HG03354 (cell line): Measurements from ENCODE around the gene APPBP2.
"Not testable (repeated sequence)": the region's sequence is repeated elsewhere in the genome, so short reads cannot be mapped to it uniquely, and the experiment has no call there.

Experiments
- ATAC-seq: cut with Tn5 transposase; IDR thresholded peaks from one replicate; pipeline ENCODE4 v1.9.1; 2021; ENCODE audit warnings: mild to moderate bottlenecking; ENCODE audit not compliant: unreplicated experiment, poor library complexity, severe bottlenecking

APPBP2 gene

DNA sequence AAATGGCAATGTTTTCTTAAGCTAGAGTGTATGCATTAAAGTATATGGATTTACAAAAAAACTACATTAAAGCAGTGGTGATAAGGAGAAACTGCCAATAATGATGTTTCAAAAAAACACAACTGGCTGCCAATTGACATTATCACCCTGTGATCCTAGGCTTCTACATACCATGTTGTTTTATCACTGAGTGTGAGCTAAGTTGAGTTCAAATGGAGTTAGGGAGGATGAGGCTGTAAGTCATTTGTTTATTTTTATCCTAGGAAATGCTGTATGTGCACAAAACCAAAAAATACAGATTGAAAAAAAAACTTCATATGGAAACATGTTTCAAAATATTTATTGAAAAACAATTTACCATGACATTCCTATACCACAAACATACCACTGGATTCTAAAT, 80.9 kb downstream of the APPBP2 start:
- ATAC-seq, result no peak

DNA sequence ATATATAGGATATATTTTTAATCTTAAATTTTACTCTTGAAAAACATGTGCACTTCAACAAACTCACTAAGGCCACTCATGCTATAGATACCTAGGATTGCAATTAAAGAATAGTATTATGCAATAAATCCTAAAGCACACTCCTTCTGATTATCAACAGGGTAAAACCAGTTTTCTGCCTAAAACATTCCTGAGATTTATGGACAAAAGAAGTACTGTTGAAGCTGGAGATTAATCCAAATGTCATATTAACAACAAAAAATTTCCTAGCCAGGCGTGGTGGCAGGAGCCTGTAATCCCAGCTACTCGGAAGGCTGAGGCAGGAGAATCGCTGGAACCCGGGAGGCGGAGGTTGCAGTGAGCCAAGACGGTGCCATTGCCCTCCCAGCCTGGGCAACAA, 82.3 kb downstream of the APPBP2 start:
- no peak for ATAC-seq

DNA sequence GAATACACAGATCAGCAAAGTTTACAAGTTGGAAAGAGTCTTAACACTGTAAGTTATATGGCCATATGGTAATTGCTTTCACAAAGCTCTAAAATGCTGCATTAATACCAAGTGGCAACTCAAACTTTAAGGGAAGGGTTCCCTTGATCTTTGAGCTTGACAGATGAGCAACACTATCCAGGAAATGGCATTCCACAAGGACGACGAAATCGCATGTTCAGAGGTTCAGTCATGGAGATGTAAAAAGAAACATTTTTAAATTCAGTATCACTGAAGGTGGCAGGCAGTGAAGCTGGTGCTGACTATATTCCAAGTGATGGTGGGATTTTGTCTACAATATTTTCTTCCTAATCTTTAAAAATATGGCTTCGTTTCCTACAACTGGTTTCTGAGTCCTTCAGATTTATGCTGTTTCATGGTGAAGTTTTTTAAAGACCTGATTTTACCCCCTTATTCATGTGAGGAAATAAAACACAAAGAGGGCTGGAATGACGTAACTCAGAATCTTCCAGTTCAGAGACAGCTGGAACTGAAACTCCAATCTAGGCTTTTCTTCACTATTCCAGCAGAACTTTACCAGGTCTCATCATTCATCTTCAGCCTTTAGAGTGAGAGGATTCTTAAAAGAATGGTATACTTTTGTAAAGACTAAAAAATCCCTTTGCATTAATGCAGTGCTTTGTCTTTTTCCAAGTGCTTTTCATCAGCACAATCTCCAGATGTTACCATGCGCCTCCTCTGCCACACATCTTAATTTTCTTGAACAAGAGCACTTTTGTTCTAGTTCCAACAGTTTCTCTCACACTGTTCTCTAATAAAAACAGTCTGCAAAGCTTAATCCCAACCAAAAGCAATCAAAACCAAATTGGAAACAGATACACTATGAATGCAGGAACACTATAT, 83.5 kb downstream of the APPBP2 start:
- ATAC-seq, result no peak

DNA sequence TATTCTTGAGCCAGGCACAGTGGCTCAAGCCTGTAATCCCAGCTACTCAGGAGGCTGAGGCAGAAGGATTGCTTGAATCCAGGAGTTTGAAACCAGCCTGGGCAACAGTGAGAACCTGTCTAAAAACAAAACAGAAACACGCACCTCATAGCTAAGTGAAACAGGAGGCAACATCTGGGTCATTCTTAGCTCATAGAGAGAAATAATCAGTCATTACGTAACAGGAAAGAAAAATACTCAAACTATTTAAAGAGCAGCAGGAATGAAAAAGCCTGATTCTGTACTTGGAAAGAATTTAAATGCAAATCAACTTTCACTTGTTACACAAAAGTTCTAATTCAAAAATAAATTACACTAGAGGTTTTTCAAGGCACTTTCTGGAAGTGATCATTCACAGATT, 86.5 kb downstream of the APPBP2 start:
- no peak for ATAC-seq

DNA sequence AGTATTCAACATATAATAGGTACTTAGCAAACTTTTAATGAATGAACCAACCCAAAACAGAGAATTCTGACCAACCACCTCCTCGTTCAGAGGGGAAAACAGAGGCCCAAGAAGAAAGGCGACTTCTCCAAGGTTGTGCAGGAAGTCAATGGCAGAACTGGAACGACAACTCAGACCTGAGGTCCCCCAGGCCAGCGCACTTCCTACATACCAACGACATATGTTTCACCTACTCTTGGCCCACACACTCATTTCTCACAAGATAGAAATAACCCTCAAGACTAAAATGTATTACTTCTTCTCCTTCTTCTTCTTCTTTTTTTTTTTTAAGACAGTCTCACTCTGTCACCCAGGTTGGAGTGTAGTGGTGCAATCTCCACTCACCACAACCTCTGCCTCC, 89.4 kb downstream of the APPBP2 start:
- no peak for ATAC-seq

DNA sequence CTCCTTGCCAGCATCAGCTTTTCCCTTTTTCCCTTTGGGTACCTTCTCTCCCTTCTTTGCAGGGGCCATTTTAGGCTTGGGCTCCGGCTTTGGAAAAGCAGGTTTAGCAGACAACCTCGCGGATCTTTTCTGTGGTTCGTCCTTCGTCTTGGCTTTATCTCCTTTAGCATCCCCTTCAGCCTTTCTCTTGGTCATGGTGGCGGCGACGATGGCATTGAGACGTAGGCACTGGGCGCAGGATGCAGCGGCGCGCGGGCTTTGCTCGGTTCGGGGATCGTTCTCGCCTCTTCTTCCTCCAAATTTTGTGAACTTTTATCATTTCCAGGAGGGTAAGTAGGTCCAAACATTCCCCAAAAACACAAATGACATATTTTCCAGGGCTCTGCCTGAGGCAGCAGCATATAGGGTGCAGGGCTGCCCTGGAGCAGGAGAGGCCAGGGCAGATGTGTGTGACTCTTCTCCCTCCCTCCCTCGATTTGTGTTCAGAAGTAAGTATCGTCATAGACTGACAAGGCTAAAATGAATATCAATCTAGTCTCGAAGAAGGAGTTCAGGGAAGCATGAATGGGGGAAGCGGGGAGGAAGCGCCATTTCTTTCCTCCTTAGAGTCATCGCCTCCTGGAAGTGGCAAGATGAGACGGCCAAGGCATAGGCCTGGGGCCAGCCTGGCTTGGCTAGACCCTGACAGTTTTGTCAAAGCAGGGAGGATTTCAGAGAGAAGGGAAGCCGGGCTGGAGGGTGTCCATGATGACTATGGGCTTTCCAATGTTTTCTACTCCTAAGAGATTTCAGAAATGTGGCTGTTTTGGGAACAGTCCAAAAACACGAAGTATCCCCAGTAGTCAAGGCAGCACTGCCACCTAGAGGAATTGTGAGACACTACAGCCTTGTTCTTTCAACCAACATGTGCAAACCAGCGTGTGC, 90.5 kb downstream of the APPBP2 start:
- ATAC-seq, result no peak

DNA sequence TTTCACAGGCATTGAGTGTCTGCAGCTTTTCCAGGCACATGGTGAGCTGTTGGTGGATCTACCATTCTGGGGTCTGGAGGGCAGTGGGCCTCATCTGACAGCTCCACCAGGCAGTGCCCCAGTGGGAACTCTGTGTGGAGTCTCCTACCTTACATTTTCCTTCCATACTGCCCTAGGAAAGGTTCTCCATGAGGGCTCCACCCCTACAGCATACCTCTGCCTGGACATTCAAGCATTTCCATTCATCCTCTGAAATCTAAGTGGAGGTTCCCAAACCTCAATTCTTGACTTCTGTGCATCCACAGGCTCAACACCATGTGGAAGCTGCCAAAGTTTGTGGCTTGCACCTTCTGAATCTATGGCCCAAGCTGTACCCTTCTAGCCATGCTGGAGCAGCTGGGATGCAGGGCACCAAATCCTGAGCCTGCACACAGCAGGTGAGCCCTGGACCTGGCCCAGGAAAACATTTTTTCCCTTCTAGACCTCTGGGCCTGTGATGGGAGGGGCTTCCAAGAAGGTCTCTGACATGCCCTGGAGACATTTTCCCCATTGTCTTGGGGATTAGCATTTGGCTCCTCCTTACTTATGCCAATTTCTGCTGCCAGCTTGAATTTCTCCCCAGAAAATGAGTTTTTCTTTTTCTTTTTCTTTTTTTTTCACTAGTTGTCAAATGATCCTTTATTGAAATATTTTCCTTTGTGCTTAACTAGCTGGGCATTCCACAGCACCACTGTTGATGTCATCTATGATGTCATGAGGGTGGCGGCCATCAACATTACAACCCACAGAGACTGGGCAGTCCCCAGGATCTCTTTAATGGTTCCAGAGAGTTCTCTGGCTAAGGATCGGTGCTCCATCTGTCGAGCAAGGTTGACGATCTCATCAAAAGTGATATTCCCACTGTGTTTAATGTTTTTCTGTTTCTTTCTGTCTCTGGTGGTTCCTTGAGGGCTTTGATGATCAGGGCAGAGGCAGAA, 92.7 kb downstream of the APPBP2 start:
- ATAC-seq, result not testable (repeated sequence)

DNA sequence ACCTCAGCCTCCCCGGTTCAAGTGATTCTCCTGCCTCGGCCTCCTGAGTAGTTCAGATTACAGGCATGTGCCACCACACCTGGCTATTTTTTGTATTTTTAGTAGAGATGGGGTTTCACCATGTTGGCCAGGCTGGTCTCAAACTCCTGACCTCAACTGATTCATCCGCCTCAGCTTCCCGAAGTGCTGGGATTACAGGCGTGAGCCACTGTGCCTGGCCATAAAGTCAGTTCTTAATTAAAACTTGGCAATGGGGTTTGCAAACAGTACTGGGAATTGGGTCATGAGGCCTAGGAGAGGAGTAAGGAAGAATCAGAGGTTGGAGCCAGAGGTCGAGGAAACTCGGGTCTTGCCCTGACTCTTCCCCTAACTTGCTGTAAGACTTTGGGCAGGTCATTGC, 95.5 kb downstream of the APPBP2 start:
- ATAC-seq, result not testable (repeated sequence)

DNA sequence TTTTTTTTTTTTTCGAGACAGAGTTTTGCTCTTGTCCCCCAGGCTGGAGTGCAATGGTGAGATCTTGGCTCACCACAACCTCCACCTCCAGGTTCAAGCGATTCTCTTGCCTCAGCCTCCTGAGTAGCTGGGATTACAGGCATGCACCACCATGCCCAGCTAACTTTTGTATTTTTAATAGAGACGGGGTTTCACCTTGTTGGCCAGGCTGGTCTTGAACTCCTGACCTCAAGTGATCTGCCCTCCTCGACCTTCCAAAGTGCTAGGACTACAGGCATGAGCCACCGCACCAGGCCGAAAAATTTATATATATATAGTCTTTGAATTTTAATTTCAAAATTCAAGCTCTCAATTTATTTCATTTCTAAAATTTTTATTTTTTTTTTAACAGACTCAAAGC, 97.6 kb downstream of the APPBP2 start:
- ATAC-seq, result not testable (repeated sequence)

DNA sequence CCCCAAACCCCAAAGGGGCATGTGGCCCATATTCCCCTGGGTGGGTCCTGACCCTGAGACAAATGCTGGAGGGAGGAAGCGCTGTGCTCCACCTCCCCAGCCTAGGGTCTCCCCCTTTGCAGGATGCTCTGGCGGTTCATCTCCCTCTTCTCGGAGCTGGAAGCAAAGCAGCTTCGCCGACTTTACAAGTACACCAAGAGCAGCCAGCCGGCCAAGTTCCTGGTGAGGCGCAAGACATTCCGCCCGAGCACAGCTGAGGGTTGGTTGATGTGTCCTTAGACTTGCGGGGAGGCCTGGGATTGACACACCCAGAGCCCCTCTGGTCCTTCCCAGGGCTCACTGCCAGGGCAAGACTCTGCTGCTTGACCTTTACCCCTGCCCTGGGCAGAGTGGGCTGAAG, 99.4 kb downstream of the APPBP2 start:
- no peak for ATAC-seq

DNA sequence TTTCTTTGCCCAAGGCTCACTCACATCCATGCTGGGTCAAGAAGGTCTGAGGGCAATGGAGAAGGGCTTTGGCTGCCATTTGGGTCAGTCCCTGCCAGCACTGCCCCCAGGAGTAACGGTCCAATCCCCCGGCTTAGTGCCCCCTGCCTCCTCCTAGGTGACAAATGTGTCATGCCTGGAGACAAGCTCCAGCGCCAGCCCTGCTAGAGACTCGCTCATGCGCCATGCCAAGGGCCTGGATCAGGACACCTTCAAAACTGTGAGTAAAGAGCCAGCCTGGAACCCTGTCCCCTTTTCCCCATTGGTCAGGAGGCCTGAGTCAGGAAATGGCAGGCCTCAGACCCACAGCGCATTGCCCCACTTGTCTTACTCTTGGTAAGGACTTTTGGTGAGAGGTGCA, 100.4 kb downstream of the APPBP2 start:
- no peak for ATAC-seq

DNA sequence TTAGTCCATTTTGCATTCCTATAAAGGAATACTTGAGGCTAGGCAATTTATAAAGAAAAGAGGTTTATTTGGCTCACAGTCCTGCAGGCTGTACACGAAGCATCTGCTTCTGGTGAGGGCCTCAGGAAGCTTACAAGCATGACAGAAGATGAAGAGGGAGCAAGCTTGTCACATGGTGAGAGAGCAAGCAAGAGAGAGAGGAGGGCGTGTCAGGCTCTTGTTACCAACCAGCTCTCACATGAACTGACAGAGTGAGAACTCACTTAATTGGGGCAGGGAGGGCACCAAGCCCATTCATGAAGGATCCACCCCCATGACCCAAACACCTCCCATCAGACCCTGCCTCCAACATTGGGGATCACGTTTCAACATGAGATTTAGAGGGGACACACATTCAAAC, 102.2 kb downstream of the APPBP2 start:
- ATAC-seq, result no peak

DNA sequence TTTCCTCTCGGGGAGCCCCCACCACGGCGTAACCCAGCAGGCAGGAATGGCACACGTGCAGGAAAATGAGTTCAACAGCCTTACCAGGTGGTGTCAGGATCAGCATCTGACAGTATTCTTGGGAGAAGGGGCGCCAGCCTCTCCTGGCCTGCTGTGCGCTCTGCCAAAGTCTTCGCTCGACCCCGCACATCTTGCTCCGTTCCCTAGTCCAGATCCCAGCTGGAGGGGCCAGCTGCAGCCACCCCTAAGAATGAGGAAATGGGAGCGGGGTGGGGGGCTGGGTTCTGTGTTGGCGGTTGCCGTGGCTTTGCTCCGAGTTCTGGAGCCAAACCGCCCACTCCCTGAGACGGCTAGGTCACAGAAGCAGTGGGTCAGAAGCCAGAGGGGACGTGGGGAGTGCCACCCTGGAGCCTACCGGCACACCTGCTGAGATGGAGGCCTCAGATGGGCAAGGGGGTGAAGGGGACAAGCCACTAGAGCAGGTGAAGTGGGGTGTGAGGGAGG, 103.8 kb downstream of the APPBP2 start, which contains the start of gene CHCT1:
Gene CHCT1 (plus strand): TSS at position 328 of the 504 bp plus-strand sequence. CDS start 104 bp downstream, at position 432.
- no peak for ATAC-seq

DNA sequence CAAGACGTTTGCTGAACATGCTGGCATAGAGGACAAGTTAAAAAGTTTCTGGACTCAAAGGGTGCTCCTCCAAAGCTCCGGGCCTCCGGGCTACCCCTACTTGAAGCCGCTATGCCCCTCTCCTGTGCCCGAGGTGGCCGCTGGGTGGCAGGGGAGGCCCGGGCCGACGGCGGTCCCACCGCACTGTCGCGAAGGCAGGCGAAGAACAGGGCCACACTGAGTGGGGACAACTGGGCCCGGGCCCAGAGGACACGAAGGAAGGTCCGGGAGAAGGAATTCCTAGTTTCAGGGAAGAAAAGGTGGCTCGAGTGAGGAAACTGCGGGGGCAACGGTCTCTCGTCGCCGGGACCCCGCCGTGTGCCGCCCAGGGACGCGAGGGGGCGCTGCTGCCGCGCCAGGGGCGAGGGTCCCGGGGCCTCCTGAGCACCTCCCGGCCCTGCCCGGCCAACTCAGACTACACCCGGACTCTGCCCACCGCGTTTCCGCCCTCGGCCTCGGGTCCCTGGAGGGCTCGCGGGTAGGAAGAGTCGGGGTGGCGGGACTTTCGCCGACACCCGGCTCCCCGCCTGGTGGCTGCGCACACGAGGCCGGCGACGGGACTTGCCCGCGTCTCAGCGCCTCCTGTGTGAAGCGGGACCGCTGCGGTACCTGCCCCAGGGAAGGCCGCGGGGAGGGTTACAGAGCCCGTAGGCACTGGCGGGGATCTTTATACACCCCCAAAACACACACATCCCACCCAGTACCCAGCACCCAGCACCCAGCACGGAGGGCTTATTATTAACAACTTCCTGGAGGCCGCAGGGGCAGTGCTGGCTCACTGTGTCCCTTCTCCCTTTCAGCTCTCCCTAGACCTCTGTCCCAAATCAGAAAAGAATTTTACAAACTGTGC, 104.5 kb downstream of the APPBP2 start:
- peak; percentile 92 for ATAC-seq

DNA sequence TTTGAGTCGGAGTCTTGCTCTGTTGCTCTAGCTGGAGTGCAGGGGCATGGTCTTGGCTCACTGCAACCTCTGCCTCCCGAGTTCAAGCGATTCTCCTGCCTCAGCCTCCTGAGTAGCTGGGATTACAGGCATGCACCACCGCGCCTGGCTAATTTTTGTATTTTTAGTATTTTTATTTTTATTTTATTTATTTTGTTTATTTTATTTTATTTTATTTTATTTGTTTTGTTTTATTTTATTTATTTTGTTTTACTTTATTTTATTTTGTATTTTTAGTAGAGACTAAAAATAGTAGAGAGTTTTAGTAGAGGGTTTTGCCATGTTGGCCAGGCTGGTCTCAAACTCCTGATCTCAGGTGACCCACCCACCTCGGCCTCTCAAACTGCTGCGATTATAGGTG, 106.2 kb downstream of the APPBP2 start:
- not testable (repeated sequence) for ATAC-seq

DNA sequence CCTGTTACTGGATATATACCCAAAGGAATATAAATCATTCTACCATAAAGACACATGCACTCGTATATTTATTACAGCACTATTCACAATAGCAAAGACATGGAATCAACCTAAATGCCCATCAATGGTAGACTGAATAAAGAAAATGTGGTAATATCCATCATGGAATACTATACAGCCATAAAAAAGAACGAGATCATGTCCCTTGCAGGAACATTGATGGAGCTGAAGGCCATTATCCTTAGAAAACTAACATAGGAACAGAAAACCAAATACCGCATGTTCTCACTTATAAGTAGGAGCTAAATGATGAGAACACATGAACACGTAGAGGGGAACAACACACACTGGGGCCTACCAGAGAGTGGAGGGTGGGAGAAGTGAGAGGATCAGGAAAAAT, 107.0 kb downstream of the APPBP2 start:
- not testable (repeated sequence) for ATAC-seq

DNA sequence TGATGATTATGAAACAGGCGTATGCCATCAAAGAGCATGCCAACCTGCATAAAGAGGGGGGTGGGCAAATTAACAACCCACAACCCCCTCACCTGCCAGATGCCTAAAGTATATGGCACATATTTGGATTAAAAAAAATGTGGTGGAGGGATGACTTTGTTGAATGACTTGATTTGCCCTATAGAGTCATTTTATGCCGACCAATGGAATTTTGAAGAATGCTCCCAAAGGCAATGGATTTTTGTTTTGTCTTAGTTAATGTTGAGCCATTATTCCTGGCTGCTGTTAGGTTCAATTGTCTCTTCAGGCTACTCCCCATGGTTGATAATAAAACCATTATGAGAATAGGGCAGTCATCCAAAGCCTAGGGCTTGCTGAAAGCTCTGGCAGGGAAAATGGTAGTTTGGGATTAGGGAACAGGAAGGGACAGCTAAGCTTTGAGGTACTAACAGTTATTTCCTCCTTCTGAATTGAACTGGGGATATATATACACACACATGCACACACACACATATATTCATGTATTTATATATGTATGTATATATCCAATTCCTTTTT, 109.6 kb downstream of the APPBP2 start:
- ATAC-seq, result no peak

DNA sequence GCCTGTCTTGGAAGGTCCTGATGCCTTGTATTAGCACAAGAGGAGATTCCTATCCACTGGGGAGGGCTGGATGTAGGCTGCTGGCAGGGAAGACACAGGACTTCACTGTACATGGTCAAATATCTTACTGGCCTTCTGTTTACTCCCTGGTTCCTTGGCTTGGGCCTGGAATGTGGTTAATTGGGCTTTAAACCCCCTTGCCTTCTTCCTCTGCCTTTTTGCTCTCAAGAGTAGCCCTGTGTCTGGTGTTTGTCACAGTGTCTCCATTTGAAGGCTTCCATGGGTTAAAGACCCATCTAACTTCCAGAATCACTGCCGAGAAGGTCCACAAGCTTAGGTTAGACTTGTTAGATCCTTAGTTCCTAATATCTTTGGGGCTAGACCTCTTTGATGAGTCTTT, 110.9 kb downstream of the APPBP2 start:
- no peak for ATAC-seq
